DOHH2 (cell line): Measurements from ENCODE around the gene RHOU.

Experiments
- H3F3A ChIP-seq: fragments of 200-600 bp; sonication (generic), shearing (Covaris generic); 2 replicates; pipeline ENCODE4 v1.6.0; 2016; ENCODE audit warnings: antibody characterized with exemption, mild to moderate bottlenecking; ENCODE audit not compliant: control insufficient read depth, insufficient read depth
- H3K27ac ChIP-seq: fragments of 200-600 bp; sonication (generic); 2 replicates; pipeline ENCODE4 v1.5.1; 2014; ENCODE audit warnings: low read depth, mild to moderate bottlenecking, low read length, moderate library complexity
- H3K27me3 ChIP-seq: fragments of 200-600 bp; sonication (generic); 2 replicates; pipeline ENCODE4 v1.6.1; 2014; ENCODE audit warnings: mild to moderate bottlenecking, low read length, mixed read lengths; ENCODE audit not compliant: control insufficient read depth
- H3K36me3 ChIP-seq: fragments of 200-600 bp; sonication (generic); 2 replicates; pipeline ENCODE4 v1.6.1; 2014; ENCODE audit warnings: mild to moderate bottlenecking, low read length, moderate library complexity, mixed read lengths; ENCODE audit not compliant: control insufficient read depth
- H3K4me1 ChIP-seq: fragments of 200-600 bp; sonication (generic); 2 replicates; pipeline ENCODE4 v1.6.1; 2014; ENCODE audit warnings: mild to moderate bottlenecking, low read length, mixed read lengths; ENCODE audit not compliant: control insufficient read depth
- H3K4me2 ChIP-seq: fragments of 200-600 bp; sonication (generic); 2 replicates; pipeline ENCODE4 v1.6.0; 2014; ENCODE audit warnings: mild to moderate bottlenecking, low read length, moderate library complexity
- H3K4me3 ChIP-seq: fragments of 200-600 bp; sonication (generic); 2 replicates; pipeline ENCODE4 v1.5.1; 2014; ENCODE audit warnings: mild to moderate bottlenecking, low read length, mixed read lengths
- H3K79me2 ChIP-seq: fragments of 200-600 bp; sonication (generic); 2 replicates; pipeline ENCODE4 v1.6.1; 2014; ENCODE audit warnings: mild to moderate bottlenecking, low read length, mixed read lengths; ENCODE audit not compliant: control insufficient read depth
- H3K9me2 ChIP-seq: fragments of 200-600 bp; sonication (generic); replicated peaks from 2 replicates; pipeline ENCODE4 v1.6.1; 2014; ENCODE audit warnings: mild to moderate bottlenecking, low read length, mixed read lengths; ENCODE audit not compliant: control insufficient read depth
- H3K9me3 ChIP-seq: fragments of 200-600 bp; sonication (generic); 2 replicates; pipeline ENCODE4 v1.6.1; 2014; ENCODE audit warnings: antibody characterized with exemption, low read length, mixed read lengths; ENCODE audit not compliant: control insufficient read depth, insufficient read depth
- H4K20me1 ChIP-seq: fragments of 200-600 bp; sonication (generic); 2 replicates; pipeline ENCODE4 v1.6.0; 2014; ENCODE audit warnings: low read depth, mild to moderate bottlenecking, antibody characterized with exemption, low read length, moderate library complexity; ENCODE audit not compliant: control insufficient read depth, insufficient read depth
- CTCF ChIP-seq: fragments of 200-600 bp; sonication (generic); IDR thresholded peaks from one replicate; pipeline ENCODE4 v1.5.1; 2014; ENCODE audit warnings: antibody characterized with exemption, mild to moderate bottlenecking, low read depth, low read length; ENCODE audit not compliant: poor library complexity, severe bottlenecking
- EZH2phosphoT487 ChIP-seq: fragments of 200-600 bp; sonication (generic); IDR thresholded peaks from 2 replicates; pipeline ENCODE4 v1.6.1; 2017; ENCODE audit warnings: borderline replicate concordance, mild to moderate bottlenecking, antibody characterized with exemption, low read length, moderate library complexity, mixed read lengths

RHOU gene

GRCh38 chr1:228792601-228793000 lies 57.3 kb downstream of the RHOU start:
- Histone ChIP-seq H3K4me2 (no peak overlapping the region), H3K79me2 (no peaks in the 10 kb centered on the region), H3K4me1 (no peaks in the 10 kb centered on the region), H3K9me2 (no peaks in the 10 kb centered on the region), H3F3A (no peaks in the 10 kb centered on the region), H4K20me1 (no peaks in the 10 kb centered on the region), H3K9me3 (no peaks in the 10 kb centered on the region), H3K27me3 (peaks cover 9% of the 10 kb centered on the region), H3K4me3 (no peak overlapping the region), H3K36me3 (no peaks in the 10 kb centered on the region), H3K27ac (no peak overlapping the region)
- TF ChIP-seq EZH2phosphoT487 (no peak), CTCF (no peak)

GRCh38 chr1:228793032-228793431 lies 57.8 kb downstream of the RHOU start:
- Histone ChIP-seq H3K9me3 (no peaks in the 10 kb centered on the region), H3K9me2 (no peaks in the 10 kb centered on the region), H3F3A (no peaks in the 10 kb centered on the region), H4K20me1 (no peaks in the 10 kb centered on the region), H3K27me3 (peaks cover 9% of the 10 kb centered on the region), H3K27ac (no peak overlapping the region), H3K36me3 (no peaks in the 10 kb centered on the region), H3K4me3 (no peak overlapping the region), H3K4me2 (no peak overlapping the region), H3K4me1 (no peaks in the 10 kb centered on the region), H3K79me2 (no peaks in the 10 kb centered on the region)
- TF ChIP-seq CTCF (no peak), EZH2phosphoT487 (no peak)

- H3F3A ChIP-seq, result no peaks in the 10 kb centered on the region
- no peaks in the 10 kb centered on the region for H3K9me3 ChIP-seq
- H3K4me2 ChIP-seq, result no peak overlapping the region
- H3K4me3 ChIP-seq, result no peak overlapping the region
- TF ChIP-seq EZH2phosphoT487 (no peak), CTCF (no peak)
- H3K36me3 ChIP-seq, result no peaks in the 10 kb centered on the region
- H3K4me1 ChIP-seq, result no peaks in the 10 kb centered on the region
- no peaks in the 10 kb centered on the region for H4K20me1 ChIP-seq
- H3K27ac ChIP-seq, result no peak overlapping the region
- H3K79me2 ChIP-seq, result no peaks in the 10 kb centered on the region
- H3K27me3 ChIP-seq, result peaks cover 9% of the 10 kb centered on the region
- H3K9me2 ChIP-seq, result no peaks in the 10 kb centered on the region
Measured at GRCh38 chr1:228794173-228794572, 58.9 kb downstream of the RHOU start.

GRCh38 chr1:228794810-228795209 lies 59.5 kb downstream of the RHOU start:
- no peaks in the 10 kb centered on the region for H3F3A ChIP-seq
- H3K9me3 ChIP-seq, result no peaks in the 10 kb centered on the region
- TF ChIP-seq EZH2phosphoT487, result no peak
- no peak for TF ChIP-seq CTCF
- H3K27me3 ChIP-seq, result peaks cover 9% of the 10 kb centered on the region
- no peak overlapping the region for H3K27ac ChIP-seq
- no peaks in the 10 kb centered on the region for H4K20me1 ChIP-seq
- H3K4me2 ChIP-seq, result no peak overlapping the region
- H3K36me3 ChIP-seq, result no peaks in the 10 kb centered on the region
- no peaks in the 10 kb centered on the region for H3K9me2 ChIP-seq
- H3K4me3 ChIP-seq, result no peak overlapping the region
- H3K79me2 ChIP-seq, result no peaks in the 10 kb centered on the region
- H3K4me1 ChIP-seq, result no peaks in the 10 kb centered on the region
